ENCODE measurements around the gene PTGFR. TPM values are rescaled to one million over a fixed set of nuclear protein-coding genes. Genes with fewer than 3 reads are reported as not detected.

Gene PTGFR
- total RNA-seq, 1 experiment from 2014 or later: 1.5 TPM

DNA sequence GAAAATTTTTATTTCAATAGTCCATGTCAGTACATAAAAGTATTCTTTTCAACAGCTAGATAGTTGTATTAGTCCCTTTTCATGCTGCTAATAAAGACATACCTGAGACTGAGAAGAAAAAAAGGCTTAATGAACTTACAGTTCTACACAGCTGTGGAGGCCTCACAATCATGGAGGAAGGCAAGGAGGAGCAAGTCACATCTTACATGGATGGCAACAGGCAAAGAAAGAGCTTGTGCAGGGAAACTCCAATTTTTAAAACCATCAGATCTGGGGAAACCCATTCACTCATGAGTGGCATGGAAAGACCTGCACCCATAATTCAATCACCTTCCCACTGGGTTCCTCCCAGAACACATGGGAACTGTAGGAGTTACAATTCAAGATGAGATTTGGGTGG, 50.7 kb downstream of the PTGFR start:
- no TSS peak for BruUV-seq (replicated peaks)
- POLR2A ChIA-PET (ENCODE audit: low non-redundant PET): no interaction called here

DNA sequence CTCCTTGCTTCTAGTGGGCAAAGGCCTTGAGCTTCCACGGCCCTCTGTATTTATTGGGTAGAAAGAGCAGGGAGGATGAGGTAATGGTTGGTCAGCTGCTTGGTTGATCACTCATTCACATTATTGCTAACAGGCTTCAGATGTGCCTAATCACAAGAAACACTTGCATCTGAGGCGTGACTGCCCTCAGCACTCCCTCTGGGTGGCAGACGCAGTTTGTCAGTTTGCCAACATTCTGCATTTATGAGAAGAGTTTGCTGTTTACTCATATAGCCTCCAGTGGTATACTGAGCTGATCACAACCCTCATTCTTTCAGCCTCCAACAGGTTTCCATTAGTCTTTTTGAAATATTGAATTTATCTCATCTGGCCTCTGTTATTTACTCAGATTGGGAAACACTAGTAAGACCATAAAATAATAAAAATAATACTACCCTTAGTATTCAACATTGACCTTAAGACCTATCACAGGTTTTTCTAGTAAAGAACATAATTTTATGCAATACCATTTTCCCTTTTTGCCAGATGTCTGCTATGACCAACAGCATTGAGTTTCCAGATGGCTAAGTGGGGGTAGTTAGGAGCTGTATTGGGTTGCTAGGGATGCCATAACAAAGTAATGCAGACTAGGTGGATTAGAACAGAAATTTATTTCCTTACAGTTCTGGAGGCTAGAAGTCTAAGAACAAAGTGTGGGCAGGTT, 53.3 kb downstream of the PTGFR start:
- peaks cover 13% of the 10 kb centered on the region for H3K4me1 ChIP-seq (ENCODE audit: insufficient read depth, low read length, poor library complexity, severe bottlenecking)
- ChIA-PET POLR2A (ENCODE audit: low non-redundant PET) (no interaction called here), CTCF (no interaction called here)
- H3K9me3 ChIP-seq (ENCODE audit: low read depth, low read length, poor library complexity, severe bottlenecking): no peaks in the 10 kb centered on the region
- no TSS peak for BruUV-seq (replicated peaks)
- H3K4me3 ChIP-seq (ENCODE audit: low read depth, low read length, poor library complexity, severe bottlenecking): no peak overlapping the region
- no peak for TF ChIP-seq EZH2 (IDR thresholded peaks at IDR 0.05; ENCODE audit: borderline replicate concordance, low read depth, low read length, poor library complexity, severe bottlenecking)
- TF ChIP-seq, protein P1, sequence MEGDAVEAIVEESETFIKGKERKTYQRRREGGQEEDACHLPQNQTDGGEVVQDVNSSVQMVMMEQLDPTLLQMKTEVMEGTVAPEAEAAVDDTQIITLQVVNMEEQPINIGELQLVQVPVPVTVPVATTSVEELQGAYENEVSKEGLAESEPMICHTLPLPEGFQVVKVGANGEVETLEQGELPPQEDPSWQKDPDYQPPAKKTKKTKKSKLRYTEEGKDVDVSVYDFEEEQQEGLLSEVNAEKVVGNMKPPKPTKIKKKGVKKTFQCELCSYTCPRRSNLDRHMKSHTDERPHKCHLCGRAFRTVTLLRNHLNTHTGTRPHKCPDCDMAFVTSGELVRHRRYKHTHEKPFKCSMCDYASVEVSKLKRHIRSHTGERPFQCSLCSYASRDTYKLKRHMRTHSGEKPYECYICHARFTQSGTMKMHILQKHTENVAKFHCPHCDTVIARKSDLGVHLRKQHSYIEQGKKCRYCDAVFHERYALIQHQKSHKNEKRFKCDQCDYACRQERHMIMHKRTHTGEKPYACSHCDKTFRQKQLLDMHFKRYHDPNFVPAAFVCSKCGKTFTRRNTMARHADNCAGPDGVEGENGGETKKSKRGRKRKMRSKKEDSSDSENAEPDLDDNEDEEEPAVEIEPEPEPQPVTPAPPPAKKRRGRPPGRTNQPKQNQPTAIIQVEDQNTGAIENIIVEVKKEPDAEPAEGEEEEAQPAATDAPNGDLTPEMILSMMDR (conservative IDR thresholded peaks at IDR 0.05; ENCODE audit: low read depth, low read length): no peak
- no peaks in the 10 kb centered on the region for H3K27me3 ChIP-seq (replicated peaks; ENCODE audit: insufficient read depth, low read depth, low read length, poor library complexity)
- no peak for DNase-seq (ENCODE audit: low spot score)
- H3K36me3 ChIP-seq (ENCODE audit: insufficient read depth, low read length, poor library complexity, severe bottlenecking): no peaks in the 10 kb centered on the region
- no peak overlapping the region for H3K27ac ChIP-seq (ENCODE audit: low read depth, low read length, poor library complexity, severe bottlenecking)
- intact Hi-C loops (cut with micrococcal nuclease; ENCODE audit: unreplicated experiment): no loop called here

More for the DNA sequence above, 50.7 kb downstream of the PTGFR start:
- Histone ChIP-seq H3K4me3 (ENCODE audit: low read depth, low read length, poor library complexity, severe bottlenecking) (no peak overlapping the region), H3K27me3 (replicated peaks; ENCODE audit: insufficient read depth, low read depth, low read length, poor library complexity) (no peaks in the 10 kb centered on the region), H3K27ac (ENCODE audit: low read depth, low read length, poor library complexity, severe bottlenecking) (no peak overlapping the region), H3K4me1 (ENCODE audit: insufficient read depth, low read length, poor library complexity, severe bottlenecking) (peaks cover 13% of the 10 kb centered on the region), H3K36me3 (ENCODE audit: insufficient read depth, low read length, poor library complexity, severe bottlenecking) (no peaks in the 10 kb centered on the region), H3K9me3 (ENCODE audit: low read depth, low read length, poor library complexity, severe bottlenecking) (no peaks in the 10 kb centered on the region)
- DNase-seq (ENCODE audit: low spot score): no peak
- CTCF ChIA-PET: no interaction called here
- no peak for TF ChIP-seq EZH2 (IDR thresholded peaks at IDR 0.05; ENCODE audit: borderline replicate concordance, low read depth, low read length, poor library complexity, severe bottlenecking)
- TF ChIP-seq, protein P1 (conservative IDR thresholded peaks at IDR 0.05; ENCODE audit: low read depth, low read length): no peak
- intact Hi-C loops (cut with micrococcal nuclease; ENCODE audit: unreplicated experiment): no loop called here

DNA sequence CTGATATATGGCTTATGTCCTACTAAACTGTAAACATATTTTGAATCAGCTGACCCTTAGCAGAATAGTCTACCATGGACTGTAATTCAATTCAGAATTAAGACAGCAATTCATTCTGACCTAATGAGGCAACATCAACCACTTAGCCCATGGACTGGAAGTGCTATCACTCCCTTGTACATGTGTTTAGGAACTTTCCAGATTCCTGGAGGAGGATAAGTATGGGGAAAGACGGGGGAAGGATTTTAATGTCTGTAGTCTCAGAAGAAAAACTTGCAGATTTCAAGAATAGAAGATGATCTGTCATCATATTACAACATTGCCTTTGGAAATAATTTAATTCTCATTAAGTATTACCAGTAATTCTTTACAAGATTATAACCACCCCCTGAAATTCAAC, 56.3 kb downstream of the PTGFR start:
- no peak overlapping the region for H3K4me3 ChIP-seq (ENCODE audit: low read depth, low read length, poor library complexity, severe bottlenecking)
- no peaks in the 10 kb centered on the region for H3K27me3 ChIP-seq (replicated peaks; ENCODE audit: insufficient read depth, low read depth, low read length, poor library complexity)
- no peak overlapping the region for H3K27ac ChIP-seq (ENCODE audit: low read depth, low read length, poor library complexity, severe bottlenecking)
- no TSS peak for BruUV-seq (replicated peaks)
- no peak for DNase-seq (ENCODE audit: low spot score)
- no peaks in the 10 kb centered on the region for H3K36me3 ChIP-seq (ENCODE audit: insufficient read depth, low read length, poor library complexity, severe bottlenecking)
- intact Hi-C loops (cut with micrococcal nuclease; ENCODE audit: unreplicated experiment): no loop called here
- peaks cover 5% of the 10 kb centered on the region for H3K9me3 ChIP-seq (ENCODE audit: low read depth, low read length, poor library complexity, severe bottlenecking)
- POLR2A ChIA-PET (ENCODE audit: low non-redundant PET): no interaction called here
- CTCF ChIA-PET: interaction anchor here (0.5 kb wide), 1 partner anchor 607 kb away, joined by 3 read pairs; no protein-coding TSS in a partner anchor
- TF ChIP-seq, protein P1 (conservative IDR thresholded peaks at IDR 0.05; ENCODE audit: low read depth, low read length): no peak
- no peak for TF ChIP-seq EZH2 (IDR thresholded peaks at IDR 0.05; ENCODE audit: borderline replicate concordance, low read depth, low read length, poor library complexity, severe bottlenecking)
- no peaks in the 10 kb centered on the region for H3K4me1 ChIP-seq (ENCODE audit: insufficient read depth, low read length, poor library complexity, severe bottlenecking)

Data from A673 (cell line).